ENCODE measurements around the gene WFDC6. TPM values are rescaled to one million over a fixed set of nuclear protein-coding genes. Genes with fewer than 3 reads are reported as not detected.

Gene WFDC6
- polyA plus RNA-seq, 1 donor (not counting 4 experiments of a cell fraction or from before 2014, with no cell fraction given) = not detected

DNA sequence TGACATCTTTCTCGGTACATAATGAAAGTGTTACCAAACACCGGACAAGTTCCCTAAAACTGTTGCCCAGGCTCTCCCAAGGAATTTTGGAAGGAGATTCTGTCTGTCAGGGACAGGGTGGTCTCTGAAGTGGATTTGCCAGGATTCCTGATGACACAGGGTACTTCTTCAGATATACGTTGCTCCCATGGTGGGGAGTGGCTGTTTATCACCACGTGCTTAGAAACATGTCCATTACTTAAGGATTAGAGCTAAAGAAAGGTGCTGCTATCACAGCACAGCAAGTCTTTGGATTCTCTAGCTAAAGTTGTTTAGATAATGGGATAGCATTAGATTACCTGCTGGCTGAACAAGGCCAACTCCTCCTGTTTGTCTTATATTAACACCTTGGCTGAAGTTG is 30.2 kb downstream of the WFDC6 start:
- H3K9me1 ChIP-seq (ENCODE audit: control insufficient read depth, extremely low read depth, insufficient read depth, low read length) = no peaks in the 10 kb centered on the region
- no peaks in the 10 kb centered on the region for H3K9me3 ChIP-seq (ENCODE audit: control insufficient read depth, low read depth, low read length)
- TF ChIP-seq, protein P1, sequence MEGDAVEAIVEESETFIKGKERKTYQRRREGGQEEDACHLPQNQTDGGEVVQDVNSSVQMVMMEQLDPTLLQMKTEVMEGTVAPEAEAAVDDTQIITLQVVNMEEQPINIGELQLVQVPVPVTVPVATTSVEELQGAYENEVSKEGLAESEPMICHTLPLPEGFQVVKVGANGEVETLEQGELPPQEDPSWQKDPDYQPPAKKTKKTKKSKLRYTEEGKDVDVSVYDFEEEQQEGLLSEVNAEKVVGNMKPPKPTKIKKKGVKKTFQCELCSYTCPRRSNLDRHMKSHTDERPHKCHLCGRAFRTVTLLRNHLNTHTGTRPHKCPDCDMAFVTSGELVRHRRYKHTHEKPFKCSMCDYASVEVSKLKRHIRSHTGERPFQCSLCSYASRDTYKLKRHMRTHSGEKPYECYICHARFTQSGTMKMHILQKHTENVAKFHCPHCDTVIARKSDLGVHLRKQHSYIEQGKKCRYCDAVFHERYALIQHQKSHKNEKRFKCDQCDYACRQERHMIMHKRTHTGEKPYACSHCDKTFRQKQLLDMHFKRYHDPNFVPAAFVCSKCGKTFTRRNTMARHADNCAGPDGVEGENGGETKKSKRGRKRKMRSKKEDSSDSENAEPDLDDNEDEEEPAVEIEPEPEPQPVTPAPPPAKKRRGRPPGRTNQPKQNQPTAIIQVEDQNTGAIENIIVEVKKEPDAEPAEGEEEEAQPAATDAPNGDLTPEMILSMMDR (optimal IDR thresholded peaks at IDR 0.05 in 1 of 3, IDR thresholded peaks at IDR 0.05 in 1 of 3, conservative IDR thresholded peaks at IDR 0.05 in 1 of 3; ENCODE audit: extremely low read depth in 1 of 3, insufficient read depth in 2 of 3, low read length in 3 of 3) = no peak
- TF ChIP-seq EZH2 (IDR thresholded peaks at IDR 0.05; ENCODE audit: low read length) = no peak
- no peaks in the 10 kb centered on the region for H3K79me2 ChIP-seq (ENCODE audit: control insufficient read depth, insufficient read depth, low read length)
- H3K27me3 ChIP-seq (ENCODE audit: control insufficient read depth, extremely low read depth, insufficient read depth, low read length) = no peaks in the 10 kb centered on the region
- no peak overlapping the region for H3K4me3 ChIP-seq (ENCODE audit: control insufficient read depth in 2 of 3, extremely low read depth in 1 of 3, insufficient read depth in 2 of 3, low read depth in 1 of 3, low read length in 3 of 3)
- H3K9ac ChIP-seq (ENCODE audit: control insufficient read depth, extremely low read depth, insufficient read depth, low read length) = no peak overlapping the region
- no peak overlapping the region for H3K4me2 ChIP-seq (ENCODE audit: control insufficient read depth, extremely low read depth, insufficient read depth, low read depth, low read length)
- FAIRE-seq (no peak), DNase-seq (ENCODE audit: low read depth, low spot score) (no peak)
- H3K27ac ChIP-seq (ENCODE audit: control insufficient read depth, insufficient read depth, low read length) = no peak overlapping the region
- H3K36me3 ChIP-seq (ENCODE audit: control insufficient read depth in 2 of 2, extremely low read depth in 1 of 2, insufficient read depth in 2 of 2, low read length in 2 of 2) = no peaks in the 10 kb centered on the region
- dilution Hi-C loops (cut with MboI; ENCODE audit: extremely low pct_ligation_motif_present, low sequenced_read_pairs) = no loop called here
- peaks cover 21% of the 10 kb centered on the region for H3K4me1 ChIP-seq (ENCODE audit: control insufficient read depth, extremely low read depth, insufficient read depth, low read length)
- no peaks in the 10 kb centered on the region for H4K20me1 ChIP-seq (ENCODE audit: control insufficient read depth, extremely low read depth, insufficient read depth, low read length)
- no peak overlapping the region for H2AFZ ChIP-seq (ENCODE audit: control insufficient read depth, low read length)

GRCh38 chr20:45508068-45508886 is 31.0 kb downstream of the WFDC6 start:
- dilution Hi-C loops (cut with MboI; ENCODE audit: extremely low pct_ligation_motif_present, low sequenced_read_pairs) = no loop called here
- Histone ChIP-seq H3K36me3 (ENCODE audit: control insufficient read depth in 2 of 2, extremely low read depth in 1 of 2, insufficient read depth in 2 of 2, low read length in 2 of 2) (no peaks in the 10 kb centered on the region), H3K9me3 (ENCODE audit: control insufficient read depth, low read depth, low read length) (no peaks in the 10 kb centered on the region), H3K27me3 (ENCODE audit: control insufficient read depth, extremely low read depth, insufficient read depth, low read length) (no peaks in the 10 kb centered on the region), H3K4me2 (ENCODE audit: control insufficient read depth, extremely low read depth, insufficient read depth, low read depth, low read length) (no peak overlapping the region), H3K9ac (ENCODE audit: control insufficient read depth, extremely low read depth, insufficient read depth, low read length) (no peak overlapping the region), H3K4me1 (ENCODE audit: control insufficient read depth, extremely low read depth, insufficient read depth, low read length) (peaks cover 21% of the 10 kb centered on the region), H2AFZ (ENCODE audit: control insufficient read depth, low read length) (no peak overlapping the region), H3K4me3 (ENCODE audit: control insufficient read depth in 2 of 3, extremely low read depth in 1 of 3, insufficient read depth in 2 of 3, low read depth in 1 of 3, low read length in 3 of 3) (no peak overlapping the region), H3K9me1 (ENCODE audit: control insufficient read depth, extremely low read depth, insufficient read depth, low read length) (no peaks in the 10 kb centered on the region), H3K27ac (ENCODE audit: control insufficient read depth, insufficient read depth, low read length) (peak overlapping the region; percentile 79), H3K79me2 (ENCODE audit: control insufficient read depth, insufficient read depth, low read length) (no peaks in the 10 kb centered on the region), H4K20me1 (ENCODE audit: control insufficient read depth, extremely low read depth, insufficient read depth, low read length) (no peaks in the 10 kb centered on the region)
- DNase-seq (ENCODE audit: low read depth, low spot score) = no peak
- no peak for FAIRE-seq
- TF ChIP-seq, protein P1 (optimal IDR thresholded peaks at IDR 0.05 in 1 of 3, IDR thresholded peaks at IDR 0.05 in 1 of 3, conservative IDR thresholded peaks at IDR 0.05 in 1 of 3; ENCODE audit: extremely low read depth in 1 of 3, insufficient read depth in 2 of 3, low read length in 3 of 3) = no peak
- no peak for TF ChIP-seq EZH2 (IDR thresholded peaks at IDR 0.05; ENCODE audit: low read length)

Measured in keratinocyte (primary cell).